MCF 10A (cell line): ENCODE measurements around the gene SLC17A1. TPM values are rescaled to one million over a fixed set of nuclear protein-coding genes. Genes with fewer than 3 reads are reported as not detected.

ENCODE experiments used
- BruUV-seq: library from RNA; stranded (reverse); fragments of 400-500 nt; replicated peaks from 2 replicates; lab custom pipeline; 2021; lab: Mats Ljungman, UMichigan
- CTCF ChIA-PET: fragments of 300-600 bp; sonication (Branson Sonifier 250); formaldehyde crosslinking; extraction: SDS; loops from one replicate; lab custom pipeline; 2021; ENCODE audit warnings: antibody characterized with exemption, inconsistent platforms; lab: Yijun Ruan, JAX
- POLR2A ChIA-PET: fragments of 300-600, 350-650 bp; sonication (Branson Sonifier 250); formaldehyde crosslinking; extraction: SDS; loops from one replicate; lab custom pipeline; 2020; ENCODE audit warnings: antibody characterized with exemption, inconsistent platforms; lab: Yijun Ruan, JAX
- DNase-seq: peaks from one replicate; pipeline ENCODE4 v3.0.0-alpha.2; 2018; ENCODE audit not compliant: unreplicated experiment
- H3K27ac Mint-ChIP-seq: one replicate; pipeline ENCODE4 v1.8.0; 2022; ENCODE audit warnings: mild to moderate bottlenecking, low read depth, mixed read lengths; ENCODE audit not compliant: unreplicated experiment
- H3K27me3 Mint-ChIP-seq: one replicate; pipeline ENCODE4 v1.8.0; 2022; ENCODE audit warnings: mixed read lengths; ENCODE audit not compliant: insufficient read depth, unreplicated experiment
- H3K36me3 Mint-ChIP-seq: one replicate; pipeline ENCODE4 v1.8.0; 2022; ENCODE audit warnings: mild to moderate bottlenecking, moderate library complexity, mixed read lengths; ENCODE audit not compliant: insufficient read depth, unreplicated experiment
- H3K4me1 Mint-ChIP-seq: one replicate; pipeline ENCODE4 v1.8.0; 2022; ENCODE audit warnings: mixed read lengths; ENCODE audit not compliant: insufficient read depth, unreplicated experiment
- H3K4me3 Mint-ChIP-seq: one replicate; pipeline ENCODE4 v1.8.0; 2022; ENCODE audit warnings: mild to moderate bottlenecking, moderate library complexity, mixed read lengths; ENCODE audit not compliant: unreplicated experiment
- H3K9me3 Mint-ChIP-seq: one replicate; pipeline ENCODE4 v1.8.0; 2022; ENCODE audit warnings: mixed read lengths; ENCODE audit not compliant: unreplicated experiment
- intact Hi-C: fragments of 100-400 bp; cut with micrococcal nuclease; formaldehyde crosslinking; loops from 2 replicates; pipeline ENCODE4 v1.14.1; 2022
- total RNA-seq: library from RNA; stranded (reverse); gene quantifications from 2 replicates; pipeline ENCODE4 v1.2.3, GENCODE V29; 2022
- TF ChIP-seq, protein P1 (sequence below): fragments of 200-600 bp; IDR thresholded peaks from one replicate; pipeline ENCODE4 v1.8.0; 2022; ENCODE audit warnings: antibody characterized with exemption, mild to moderate bottlenecking; ENCODE audit not compliant: unreplicated experiment

SLC17A1 gene
- total RNA-seq, 1 experiment from 2014 or later: not detected

DNA sequence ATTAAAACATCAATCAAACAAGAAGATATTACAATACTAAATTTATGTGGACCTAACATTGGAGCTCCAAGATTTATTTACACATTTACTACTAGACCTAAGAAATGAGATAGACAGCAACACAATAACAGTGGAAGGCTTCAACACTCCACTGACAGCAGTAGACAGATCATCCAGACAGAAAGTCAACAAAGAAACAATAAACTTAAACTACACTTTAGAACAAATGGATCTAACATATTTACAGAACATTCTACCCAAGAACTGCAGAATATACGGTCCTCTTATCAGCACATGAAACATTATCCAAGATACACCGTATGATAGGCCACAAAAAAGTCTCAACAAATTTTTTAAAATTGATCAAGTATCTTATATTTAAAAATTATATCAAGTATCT is 27.0 kb downstream of the SLC17A1 start:
- intact Hi-C loops: no loop called here
- no TSS peak for BruUV-seq
- TF ChIP-seq, protein P1, sequence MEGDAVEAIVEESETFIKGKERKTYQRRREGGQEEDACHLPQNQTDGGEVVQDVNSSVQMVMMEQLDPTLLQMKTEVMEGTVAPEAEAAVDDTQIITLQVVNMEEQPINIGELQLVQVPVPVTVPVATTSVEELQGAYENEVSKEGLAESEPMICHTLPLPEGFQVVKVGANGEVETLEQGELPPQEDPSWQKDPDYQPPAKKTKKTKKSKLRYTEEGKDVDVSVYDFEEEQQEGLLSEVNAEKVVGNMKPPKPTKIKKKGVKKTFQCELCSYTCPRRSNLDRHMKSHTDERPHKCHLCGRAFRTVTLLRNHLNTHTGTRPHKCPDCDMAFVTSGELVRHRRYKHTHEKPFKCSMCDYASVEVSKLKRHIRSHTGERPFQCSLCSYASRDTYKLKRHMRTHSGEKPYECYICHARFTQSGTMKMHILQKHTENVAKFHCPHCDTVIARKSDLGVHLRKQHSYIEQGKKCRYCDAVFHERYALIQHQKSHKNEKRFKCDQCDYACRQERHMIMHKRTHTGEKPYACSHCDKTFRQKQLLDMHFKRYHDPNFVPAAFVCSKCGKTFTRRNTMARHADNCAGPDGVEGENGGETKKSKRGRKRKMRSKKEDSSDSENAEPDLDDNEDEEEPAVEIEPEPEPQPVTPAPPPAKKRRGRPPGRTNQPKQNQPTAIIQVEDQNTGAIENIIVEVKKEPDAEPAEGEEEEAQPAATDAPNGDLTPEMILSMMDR: no peak
- peaks cover 72% of the 10 kb centered on the region for H3K27me3 Mint-ChIP-seq
- no peaks in the 10 kb centered on the region for H3K9me3 Mint-ChIP-seq
- H3K36me3 Mint-ChIP-seq: no peaks in the 10 kb centered on the region
- H3K4me1 Mint-ChIP-seq: no peaks in the 10 kb centered on the region
- H3K4me3 Mint-ChIP-seq: no peak overlapping the region
- no peak overlapping the region for H3K27ac Mint-ChIP-seq
- ChIA-PET POLR2A (no interaction called here), CTCF (no interaction called here)
- DNase-seq: no peak

DNA sequence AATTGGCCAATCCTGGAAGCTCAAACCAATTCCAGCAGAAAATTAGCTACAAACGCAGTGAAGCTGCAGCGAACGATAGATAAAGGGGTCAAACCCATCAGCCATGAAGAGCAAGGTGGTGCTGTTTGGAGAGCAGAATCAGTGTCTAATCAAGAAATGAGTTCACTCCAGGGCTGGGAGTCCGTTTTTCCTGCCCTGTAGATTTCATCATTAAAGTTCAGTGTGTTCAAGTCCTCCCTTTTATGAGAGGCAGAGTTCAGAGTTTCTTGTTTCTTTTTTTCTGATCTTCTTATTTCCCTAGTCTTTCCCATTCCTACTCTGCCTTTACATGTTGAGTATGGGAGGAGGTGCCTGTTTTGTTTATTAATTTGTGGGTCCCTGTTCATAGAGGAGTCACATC is 30.4 kb downstream of the SLC17A1 start:
- DNase-seq: no peak
- CTCF ChIA-PET: no interaction called here
- intact Hi-C loops: no loop called here
- Mint-ChIP-seq H3K36me3 (no peaks in the 10 kb centered on the region), H3K9me3 (no peaks in the 10 kb centered on the region), H3K27ac (no peak overlapping the region), H3K4me3 (no peak overlapping the region), H3K4me1 (no peaks in the 10 kb centered on the region), H3K27me3 (peaks cover 77% of the 10 kb centered on the region)
- no TSS peak for BruUV-seq
- POLR2A ChIA-PET: interaction anchor here (0.6 to 0.7 kb wide), 2 partner anchors 53 to 162 kb away, joined by 3 read pairs; no protein-coding TSS in a partner anchor
- TF ChIP-seq, protein P1: no peak

DNA sequence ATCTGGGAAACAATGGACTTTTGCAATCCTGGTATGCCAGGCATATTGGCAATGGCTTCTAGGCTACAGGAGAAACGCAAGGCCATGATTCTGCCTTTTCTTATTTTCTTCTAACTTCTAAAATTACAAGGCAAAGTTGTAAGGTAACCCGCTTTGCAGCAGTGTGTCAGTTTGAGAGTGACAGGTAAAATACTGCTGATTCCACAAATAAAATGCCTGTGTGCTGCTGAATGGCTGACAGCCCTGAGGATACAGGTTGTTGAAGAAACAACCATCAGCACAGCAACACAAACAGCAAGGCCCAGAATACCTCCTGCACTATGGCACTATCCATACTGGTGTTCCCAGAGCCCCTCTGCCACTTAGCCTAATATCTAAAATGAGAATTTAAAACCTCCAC is 37.1 kb downstream of the SLC17A1 start:
- Mint-ChIP-seq H3K9me3 (no peaks in the 10 kb centered on the region), H3K27me3 (peaks cover 44% of the 10 kb centered on the region), H3K4me3 (no peak overlapping the region), H3K36me3 (no peaks in the 10 kb centered on the region), H3K4me1 (no peaks in the 10 kb centered on the region), H3K27ac (no peak overlapping the region)
- ChIA-PET POLR2A (no interaction called here), CTCF (no interaction called here)
- DNase-seq: no peak
- no TSS peak for BruUV-seq
- intact Hi-C loops: no loop called here
- TF ChIP-seq, protein P1: no peak

DNA sequence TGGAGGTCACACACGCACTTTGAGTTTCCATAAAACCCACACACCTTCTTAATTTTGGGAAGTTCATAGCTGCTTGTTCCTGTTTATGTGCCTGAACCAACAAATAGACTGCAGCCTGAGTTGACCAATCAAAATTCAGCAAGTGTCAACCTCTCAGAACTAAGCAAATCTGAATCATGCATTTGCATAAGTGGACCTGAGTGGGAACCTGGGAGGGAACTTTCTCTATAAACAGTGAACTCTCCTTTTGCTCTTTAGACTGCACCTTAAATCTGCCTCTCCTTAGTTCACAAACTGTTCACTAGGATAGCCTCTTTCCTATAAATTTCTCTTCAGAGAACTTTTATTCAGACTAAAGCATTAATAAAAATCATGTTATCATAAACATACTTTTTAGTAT is 37.9 kb downstream of the SLC17A1 start:
- Mint-ChIP-seq H3K27ac (no peak overlapping the region), H3K27me3 (peaks cover 36% of the 10 kb centered on the region), H3K9me3 (no peaks in the 10 kb centered on the region), H3K4me3 (no peak overlapping the region), H3K4me1 (no peaks in the 10 kb centered on the region), H3K36me3 (no peaks in the 10 kb centered on the region)
- TF ChIP-seq, protein P1: no peak
- ChIA-PET POLR2A (no interaction called here), CTCF (no interaction called here)
- no peak for DNase-seq
- no TSS peak for BruUV-seq
- intact Hi-C loops: no loop called here
